ENCODE data around the gene LSP1. TPM values are rescaled to one million over a fixed set of nuclear protein-coding genes. Genes with fewer than 3 reads are reported as not detected.
A peak's percentile ranks its signal among the peaks of the same experiment; 100 is the strongest.

The LSP1 gene
- total RNA-seq, 3 donors from 2014 or later: 21.4 to 36.0 (median 23.6) TPM

- Histone ChIP-seq H3K36me3 (no peaks in the 10 kb centered on the region), H3K27me3 (no peaks in the 10 kb centered on the region), H3K27ac (peak overlapping the region in 1 of 2 donors; percentile 72), H3K4me3 (no peak overlapping the region), H3K4me1 (no peaks in the 10 kb centered on the region), H3K9me3 (no peaks in the 10 kb centered on the region)
- intact Hi-C loops (cut with DNase I; ENCODE audit: low total_unique reads): no loop called here
- DNase-seq (ENCODE audit: low spot score in 2 of 2): no peak
- TF ChIP-seq, protein P1, sequence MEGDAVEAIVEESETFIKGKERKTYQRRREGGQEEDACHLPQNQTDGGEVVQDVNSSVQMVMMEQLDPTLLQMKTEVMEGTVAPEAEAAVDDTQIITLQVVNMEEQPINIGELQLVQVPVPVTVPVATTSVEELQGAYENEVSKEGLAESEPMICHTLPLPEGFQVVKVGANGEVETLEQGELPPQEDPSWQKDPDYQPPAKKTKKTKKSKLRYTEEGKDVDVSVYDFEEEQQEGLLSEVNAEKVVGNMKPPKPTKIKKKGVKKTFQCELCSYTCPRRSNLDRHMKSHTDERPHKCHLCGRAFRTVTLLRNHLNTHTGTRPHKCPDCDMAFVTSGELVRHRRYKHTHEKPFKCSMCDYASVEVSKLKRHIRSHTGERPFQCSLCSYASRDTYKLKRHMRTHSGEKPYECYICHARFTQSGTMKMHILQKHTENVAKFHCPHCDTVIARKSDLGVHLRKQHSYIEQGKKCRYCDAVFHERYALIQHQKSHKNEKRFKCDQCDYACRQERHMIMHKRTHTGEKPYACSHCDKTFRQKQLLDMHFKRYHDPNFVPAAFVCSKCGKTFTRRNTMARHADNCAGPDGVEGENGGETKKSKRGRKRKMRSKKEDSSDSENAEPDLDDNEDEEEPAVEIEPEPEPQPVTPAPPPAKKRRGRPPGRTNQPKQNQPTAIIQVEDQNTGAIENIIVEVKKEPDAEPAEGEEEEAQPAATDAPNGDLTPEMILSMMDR (IDR thresholded peaks at IDR 0.05): no peak
- TF ChIP-seq POLR2AphosphoS5 (IDR thresholded peaks at IDR 0.05) (no peak), POLR2A (IDR thresholded peaks at IDR 0.05) (no peak)
Observed at GRCh38 chr11:1928470-1928890, 75.6 kb downstream of the LSP1 start.

- Histone ChIP-seq H3K36me3 (no peaks in the 10 kb centered on the region), H3K4me1 (no peaks in the 10 kb centered on the region), H3K27me3 (no peaks in the 10 kb centered on the region), H3K27ac (peak overlapping the region in 1 of 2 donors; percentile 72), H3K4me3 (no peak overlapping the region), H3K9me3 (no peaks in the 10 kb centered on the region)
- TF ChIP-seq, protein P1 (IDR thresholded peaks at IDR 0.05): no peak
- TF ChIP-seq POLR2AphosphoS5 (IDR thresholded peaks at IDR 0.05) (no peak), POLR2A (IDR thresholded peaks at IDR 0.05) (no peak)
- DNase-seq (ENCODE audit: low spot score in 2 of 2): no peak
- intact Hi-C loops (cut with DNase I; ENCODE audit: low total_unique reads): no loop called here
Observed at GRCh38 chr11:1928891-1929541, 76.1 kb downstream of the LSP1 start.

DNA sequence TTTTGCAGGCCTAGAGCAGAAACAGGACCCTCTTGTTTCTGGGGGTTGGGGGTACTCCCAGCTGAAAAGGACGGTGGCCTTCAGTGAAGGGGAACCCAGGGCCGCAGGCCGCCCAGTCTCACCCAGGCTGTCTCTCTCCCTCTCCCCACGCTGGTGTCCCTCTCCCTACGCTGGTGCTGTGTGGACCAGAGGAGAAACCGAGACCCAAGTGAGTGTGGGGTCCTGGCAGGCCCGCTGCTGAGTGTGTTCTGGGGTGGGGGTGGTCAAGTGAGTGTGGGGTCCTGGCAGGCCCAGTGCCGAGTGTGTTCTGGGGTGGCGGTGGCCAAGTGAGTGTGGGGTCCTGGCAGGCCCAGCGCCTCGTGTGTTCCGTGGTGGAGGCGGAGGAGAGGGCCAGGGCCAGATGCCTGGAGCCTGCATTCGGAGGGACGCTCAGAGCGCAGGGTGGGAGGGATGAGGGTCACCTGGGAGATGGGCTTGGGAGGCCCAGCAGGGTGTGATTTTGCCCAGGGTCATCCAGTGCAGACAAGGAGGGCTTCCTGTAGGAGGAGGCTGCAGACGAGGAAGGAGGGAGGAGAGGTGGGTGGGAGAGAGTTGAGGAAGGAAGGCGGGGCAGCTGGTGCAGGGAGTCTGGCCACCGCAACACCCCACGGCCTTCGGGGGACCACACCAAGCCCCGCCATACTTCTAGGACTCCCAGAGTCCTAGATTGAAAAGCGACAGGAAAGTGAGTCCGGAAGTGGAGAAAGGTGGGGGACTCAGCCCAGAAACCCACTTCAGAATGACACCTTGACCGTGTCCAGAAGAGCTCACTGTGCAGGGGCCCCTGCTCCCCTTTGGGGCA, 77.0 kb downstream of the LSP1 start:
- H3K36me3 ChIP-seq: no peaks in the 10 kb centered on the region
- H3K4me1 ChIP-seq: no peaks in the 10 kb centered on the region
- intact Hi-C loops (cut with DNase I; ENCODE audit: low total_unique reads): no loop called here
- no peaks in the 10 kb centered on the region for H3K27me3 ChIP-seq
- TF ChIP-seq, protein P1 (IDR thresholded peaks at IDR 0.05): no peak
- no peak for TF ChIP-seq POLR2AphosphoS5 (IDR thresholded peaks at IDR 0.05)
- no peak for TF ChIP-seq POLR2A (IDR thresholded peaks at IDR 0.05)
- H3K9me3 ChIP-seq: no peaks in the 10 kb centered on the region
- peak overlapping the region in 1 of 2 donors; percentile 38 for H3K27ac ChIP-seq
- DNase-seq (ENCODE audit: low spot score in 2 of 2): no peak
- no peak overlapping the region for H3K4me3 ChIP-seq

- no peaks in the 10 kb centered on the region for H3K27me3 ChIP-seq
- DNase-seq (ENCODE audit: low spot score in 2 of 2): no peak
- TF ChIP-seq POLR2A (IDR thresholded peaks at IDR 0.05) (no peak), POLR2AphosphoS5 (IDR thresholded peaks at IDR 0.05) (no peak)
- TF ChIP-seq, protein P1 (IDR thresholded peaks at IDR 0.05): no peak
- H3K36me3 ChIP-seq: no peaks in the 10 kb centered on the region
- intact Hi-C loops (cut with DNase I; ENCODE audit: low total_unique reads): no loop called here
- H3K27ac ChIP-seq: peak overlapping the region in 1 of 2 donors; percentile 38
- H3K4me1 ChIP-seq: no peaks in the 10 kb centered on the region
- no peak overlapping the region for H3K4me3 ChIP-seq
- H3K9me3 ChIP-seq: no peaks in the 10 kb centered on the region
Observed at GRCh38 chr11:1930462-1930830, 77.6 kb downstream of the LSP1 start.
